Measurements from ENCODE around the gene GABRA4.

Gene GABRA4

DNA sequence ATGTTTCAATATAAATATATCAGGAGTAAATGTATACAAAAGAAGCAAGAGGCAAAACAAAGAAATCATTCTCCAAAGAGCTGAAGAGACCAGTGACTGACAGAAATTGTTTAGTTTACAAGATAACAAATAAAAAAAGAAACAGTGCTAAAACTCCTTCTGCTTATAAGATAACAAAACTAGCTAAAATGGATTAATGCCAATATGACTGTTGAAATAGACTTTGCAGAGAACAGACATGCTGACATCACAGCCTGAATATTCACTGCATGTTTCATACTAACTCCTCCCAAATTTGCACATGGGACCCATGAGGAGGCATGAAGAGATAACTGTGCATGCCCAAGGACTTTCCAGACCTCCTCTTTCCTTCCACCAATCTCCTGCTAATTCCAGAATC is 6.2 kb upstream of the GABRA4 start:
- H3K27me3 Mint-ChIP-seq, result peaks cover 15% of the 10 kb centered on the region
- no peak for DNase-seq
- no peaks in the 10 kb centered on the region for H3K36me3 Mint-ChIP-seq (ENCODE audit: low read depth)
- H3K4me3 Mint-ChIP-seq, result no peak overlapping the region
- H3K27ac Mint-ChIP-seq, result no peak overlapping the region
- H3K4me1 Mint-ChIP-seq, result no peaks in the 10 kb centered on the region
- ATAC-seq, result no peak
- no peaks in the 10 kb centered on the region for H3K9me3 Mint-ChIP-seq

DNA sequence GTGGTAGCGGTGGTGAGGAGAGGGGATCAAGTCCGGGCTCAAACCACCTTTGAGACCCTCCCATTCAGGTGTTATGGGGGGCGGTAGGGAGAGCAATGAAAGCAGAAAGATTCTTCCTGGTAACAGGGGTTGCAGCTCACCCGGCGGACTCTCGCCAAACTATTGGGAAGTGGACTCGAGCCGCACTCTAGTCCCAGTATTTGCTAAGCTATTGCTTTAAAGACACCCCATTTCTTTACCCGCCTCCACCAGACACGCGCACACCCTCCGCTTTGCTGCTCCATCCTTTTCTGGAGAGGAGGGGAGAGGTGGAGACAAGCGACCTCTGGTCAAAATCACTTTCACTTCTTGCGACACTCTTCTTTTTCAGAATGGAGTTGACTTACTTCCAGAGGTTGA is 625 bp upstream of the GABRA4 start:
- H3K27me3 Mint-ChIP-seq, result peaks cover 43% of the 10 kb centered on the region
- no peak for ATAC-seq
- DNase-seq, result no peak
- no peaks in the 10 kb centered on the region for H3K9me3 Mint-ChIP-seq
- H3K27ac Mint-ChIP-seq, result no peak overlapping the region
- H3K4me3 Mint-ChIP-seq, result no peak overlapping the region
- no peaks in the 10 kb centered on the region for H3K36me3 Mint-ChIP-seq (ENCODE audit: low read depth)
- H3K4me1 Mint-ChIP-seq, result peaks cover 8% of the 10 kb centered on the region

DNA sequence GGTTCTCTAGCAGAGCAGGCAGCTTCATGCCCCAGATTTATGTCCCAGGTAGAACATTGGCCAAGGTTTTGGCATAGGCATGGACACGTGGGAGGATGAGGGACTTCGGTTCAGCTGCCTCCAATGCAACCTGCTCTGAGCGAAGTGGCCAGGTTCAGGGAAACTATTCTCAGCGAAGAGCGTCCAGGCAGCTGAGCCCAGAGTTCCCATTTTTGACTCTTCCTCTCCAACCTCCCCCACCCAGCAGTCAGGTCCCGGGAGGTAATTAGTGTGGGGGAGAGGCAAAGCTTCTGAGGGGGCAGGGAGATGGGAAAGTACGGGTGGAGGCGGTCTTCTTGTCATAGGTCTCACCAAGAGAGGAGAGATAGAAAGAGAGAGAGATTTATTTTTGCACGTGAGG is 1.0 kb downstream of the GABRA4 start:
- ATAC-seq (no peak), DNase-seq (no peak)
- Mint-ChIP-seq H3K4me1 (peaks cover 8% of the 10 kb centered on the region), H3K4me3 (no peak overlapping the region), H3K27me3 (peaks cover 43% of the 10 kb centered on the region), H3K9me3 (no peaks in the 10 kb centered on the region), H3K36me3 (ENCODE audit: low read depth) (no peaks in the 10 kb centered on the region), H3K27ac (no peak overlapping the region)

DNA sequence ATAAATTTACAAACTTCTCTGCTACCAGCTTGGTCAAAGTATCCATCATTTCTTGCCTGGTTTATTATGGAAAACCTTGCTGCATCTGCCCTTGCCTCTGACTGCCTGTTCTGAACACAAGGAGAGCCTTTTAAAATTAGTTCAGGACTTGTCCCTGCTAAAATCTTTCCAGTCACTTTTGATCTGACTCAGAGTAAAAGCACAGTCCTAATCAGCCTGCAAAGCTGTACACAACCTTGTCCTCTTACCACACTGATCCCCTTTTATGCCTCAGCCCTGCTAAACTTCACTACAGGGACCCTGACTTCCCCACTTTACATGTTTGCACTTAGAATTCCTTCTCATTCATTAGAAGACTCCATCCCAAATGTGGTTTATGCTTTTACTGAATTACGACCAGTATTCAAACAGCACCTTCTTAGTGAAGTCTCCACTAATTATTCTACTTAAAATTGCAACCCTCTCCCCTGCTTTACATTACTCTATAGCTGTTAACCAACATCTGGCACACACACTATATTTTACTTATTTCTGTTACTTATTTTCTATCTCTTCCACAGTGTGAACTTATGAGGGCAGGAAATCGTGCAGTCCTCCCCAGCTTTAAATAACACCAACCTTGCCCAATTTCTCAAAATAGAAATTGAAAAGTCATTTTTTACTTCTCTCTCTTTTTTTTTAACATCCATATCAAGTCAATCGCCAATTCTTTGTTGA is 6.3 kb downstream of the GABRA4 start:
- Mint-ChIP-seq H3K27ac (no peak overlapping the region), H3K36me3 (ENCODE audit: low read depth) (no peaks in the 10 kb centered on the region), H3K4me3 (no peak overlapping the region), H3K4me1 (no peaks in the 10 kb centered on the region), H3K27me3 (peaks cover 13% of the 10 kb centered on the region), H3K9me3 (no peaks in the 10 kb centered on the region)
- ATAC-seq, result no peak
- no peak for DNase-seq

DNA sequence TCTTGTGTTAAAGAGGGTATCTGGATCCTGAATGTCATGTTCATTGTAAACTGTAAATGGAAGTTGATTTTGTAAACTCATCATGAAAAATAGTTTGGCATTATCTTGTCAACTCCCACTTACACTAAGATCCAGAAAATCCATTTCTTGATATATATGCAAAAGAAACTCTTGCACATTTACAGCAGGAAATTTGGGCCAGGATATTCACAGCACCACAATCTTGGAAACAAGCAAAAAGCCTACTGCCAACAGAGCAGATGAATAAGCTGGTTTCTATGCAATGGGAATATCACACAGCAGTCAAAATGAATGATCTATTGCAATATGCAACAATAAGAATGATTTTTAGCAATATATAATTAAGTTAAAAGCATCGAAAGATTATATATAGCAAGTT is 8.6 kb downstream of the GABRA4 start:
- no peak for DNase-seq
- ATAC-seq, result no peak
- Mint-ChIP-seq H3K9me3 (peaks cover 5% of the 10 kb centered on the region), H3K27ac (no peak overlapping the region), H3K4me3 (no peak overlapping the region), H3K27me3 (peaks cover 2% of the 10 kb centered on the region), H3K36me3 (ENCODE audit: low read depth) (no peaks in the 10 kb centered on the region), H3K4me1 (no peaks in the 10 kb centered on the region)

DNA sequence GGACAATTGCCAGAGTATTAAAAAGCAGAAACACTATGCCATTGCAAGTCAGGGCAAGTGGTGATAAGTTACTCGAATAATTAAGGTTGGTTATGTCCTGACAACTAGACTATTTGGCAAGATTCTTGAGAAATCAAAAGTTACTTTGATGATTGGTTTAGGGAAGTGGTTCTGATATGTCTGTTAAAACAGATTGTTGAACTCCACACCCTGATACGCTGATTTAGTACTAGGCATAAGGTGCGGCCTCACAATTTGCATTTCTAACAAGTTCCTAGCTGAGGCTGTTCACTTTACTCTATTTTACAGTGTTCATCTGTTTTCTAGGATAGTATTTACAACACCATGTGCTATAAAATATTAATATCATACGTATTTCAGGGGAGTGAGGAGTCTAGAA is 12.5 kb downstream of the GABRA4 start:
- Mint-ChIP-seq H3K27ac (no peak overlapping the region), H3K4me1 (no peaks in the 10 kb centered on the region), H3K27me3 (peaks cover 2% of the 10 kb centered on the region), H3K9me3 (peaks cover 5% of the 10 kb centered on the region), H3K4me3 (no peak overlapping the region), H3K36me3 (ENCODE audit: low read depth) (no peaks in the 10 kb centered on the region)
- DNase-seq (no peak), ATAC-seq (no peak)

DNA sequence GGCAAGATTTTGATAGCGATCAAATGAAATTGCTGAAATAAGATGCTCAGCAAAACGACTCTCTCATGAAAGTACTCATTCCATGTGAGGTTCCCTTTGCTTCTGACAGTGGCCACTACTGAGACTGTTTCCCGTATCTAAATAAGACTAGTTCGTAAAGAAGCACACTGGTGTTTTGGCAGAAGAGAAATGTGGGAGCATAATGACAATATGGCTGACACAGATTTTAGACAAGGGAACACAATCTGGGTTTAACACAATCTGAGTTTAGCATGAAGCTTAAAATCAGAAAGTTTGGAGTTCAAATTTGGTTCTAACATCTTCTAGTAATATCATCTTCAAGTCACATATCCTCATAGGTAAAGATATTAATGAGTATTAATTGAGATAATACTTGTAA is 13.7 kb downstream of the GABRA4 start:
- Mint-ChIP-seq H3K27ac (no peak overlapping the region), H3K9me3 (peaks cover 5% of the 10 kb centered on the region), H3K4me3 (no peak overlapping the region), H3K27me3 (peaks cover 2% of the 10 kb centered on the region), H3K4me1 (no peaks in the 10 kb centered on the region), H3K36me3 (ENCODE audit: low read depth) (no peaks in the 10 kb centered on the region)
- ATAC-seq (no peak), DNase-seq (no peak)

DNA sequence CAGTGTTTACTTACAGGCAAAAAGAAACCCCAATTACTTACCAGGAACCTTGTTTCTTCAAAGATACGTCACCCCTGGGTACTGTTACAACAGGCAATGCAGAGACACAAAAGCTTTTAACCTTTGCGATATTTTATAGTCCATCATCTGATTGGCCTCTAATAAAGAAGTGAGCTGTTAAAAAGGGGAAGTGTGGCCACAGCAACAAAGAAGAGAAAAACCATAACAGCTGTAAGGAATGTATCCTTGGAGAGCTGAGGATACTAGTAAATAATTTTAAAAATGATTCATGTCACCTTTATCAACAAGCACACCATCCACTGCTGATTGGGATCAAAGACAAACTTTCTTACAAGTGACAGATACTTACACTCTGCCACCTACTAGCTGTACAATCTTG is 14.1 kb downstream of the GABRA4 start:
- Mint-ChIP-seq H3K36me3 (ENCODE audit: low read depth) (no peaks in the 10 kb centered on the region), H3K4me1 (no peaks in the 10 kb centered on the region), H3K27ac (no peak overlapping the region), H3K9me3 (peaks cover 5% of the 10 kb centered on the region), H3K4me3 (no peak overlapping the region), H3K27me3 (peaks cover 2% of the 10 kb centered on the region)
- ATAC-seq (no peak), DNase-seq (no peak)

DNA sequence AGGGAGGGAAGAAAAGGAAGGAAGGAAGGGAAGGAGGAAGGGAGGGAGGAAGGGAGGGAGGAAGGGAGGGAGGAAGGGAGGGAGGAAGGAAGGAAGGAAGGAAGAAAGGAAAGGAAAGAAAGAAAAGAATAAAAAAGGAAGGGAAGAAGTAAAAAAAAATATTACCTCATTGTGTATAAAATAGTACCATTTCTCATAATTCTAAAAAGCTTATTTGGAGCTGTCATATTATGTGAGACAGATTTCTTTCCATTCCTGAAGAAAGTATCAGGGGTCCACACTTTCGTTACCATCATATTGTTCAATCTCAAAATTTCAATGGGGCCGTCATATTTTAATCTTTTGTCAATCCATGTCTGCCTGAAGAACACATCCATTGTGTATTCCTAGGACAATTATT is 16.1 kb downstream of the GABRA4 start:
- H3K36me3 Mint-ChIP-seq (ENCODE audit: low read depth), result no peaks in the 10 kb centered on the region
- H3K4me3 Mint-ChIP-seq, result no peak overlapping the region
- H3K27ac Mint-ChIP-seq, result no peak overlapping the region
- peaks cover 5% of the 10 kb centered on the region for H3K9me3 Mint-ChIP-seq
- ATAC-seq (no peak), DNase-seq (no peak)
- H3K4me1 Mint-ChIP-seq, result no peaks in the 10 kb centered on the region
- peaks cover 2% of the 10 kb centered on the region for H3K27me3 Mint-ChIP-seq

DNA sequence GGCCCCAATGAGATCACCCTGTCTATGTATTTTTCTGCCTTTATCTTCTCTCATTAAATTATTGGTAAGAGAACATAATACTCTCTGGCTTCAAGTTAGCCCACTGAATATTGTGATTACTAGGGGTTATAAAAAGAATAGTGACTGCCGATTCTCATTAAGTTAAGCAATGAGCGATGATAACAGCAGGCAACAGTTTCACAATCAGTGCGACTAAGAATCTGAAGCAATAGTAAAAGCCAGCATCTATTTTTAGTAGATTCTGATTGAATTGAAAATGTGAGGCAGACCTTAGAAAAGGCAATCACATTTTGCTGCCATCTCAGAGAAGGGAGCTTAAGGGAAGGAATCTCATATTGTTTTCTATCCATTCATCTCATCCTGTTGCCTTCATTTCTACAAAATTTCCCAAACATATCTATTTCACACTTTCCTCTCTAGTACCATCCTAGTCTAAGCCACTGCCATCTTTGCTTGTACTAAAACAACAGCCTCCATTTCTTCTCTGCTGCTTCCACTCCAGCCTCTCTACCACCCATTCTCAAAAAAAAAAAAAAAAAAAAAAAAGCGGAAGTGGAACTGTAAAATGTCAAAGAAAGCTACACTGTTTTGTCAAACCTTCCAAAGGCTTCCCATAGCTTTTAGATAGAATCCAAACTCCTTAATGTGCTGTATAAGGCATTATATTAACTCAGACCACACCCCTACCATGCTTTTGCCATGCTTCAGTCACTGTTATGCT is 17.4 kb downstream of the GABRA4 start:
- Mint-ChIP-seq H3K4me1 (no peaks in the 10 kb centered on the region), H3K4me3 (no peak overlapping the region), H3K9me3 (no peaks in the 10 kb centered on the region), H3K27ac (no peak overlapping the region), H3K27me3 (peaks cover 4% of the 10 kb centered on the region), H3K36me3 (ENCODE audit: low read depth) (no peaks in the 10 kb centered on the region)
- ATAC-seq (no peak), DNase-seq (no peak)

DNA sequence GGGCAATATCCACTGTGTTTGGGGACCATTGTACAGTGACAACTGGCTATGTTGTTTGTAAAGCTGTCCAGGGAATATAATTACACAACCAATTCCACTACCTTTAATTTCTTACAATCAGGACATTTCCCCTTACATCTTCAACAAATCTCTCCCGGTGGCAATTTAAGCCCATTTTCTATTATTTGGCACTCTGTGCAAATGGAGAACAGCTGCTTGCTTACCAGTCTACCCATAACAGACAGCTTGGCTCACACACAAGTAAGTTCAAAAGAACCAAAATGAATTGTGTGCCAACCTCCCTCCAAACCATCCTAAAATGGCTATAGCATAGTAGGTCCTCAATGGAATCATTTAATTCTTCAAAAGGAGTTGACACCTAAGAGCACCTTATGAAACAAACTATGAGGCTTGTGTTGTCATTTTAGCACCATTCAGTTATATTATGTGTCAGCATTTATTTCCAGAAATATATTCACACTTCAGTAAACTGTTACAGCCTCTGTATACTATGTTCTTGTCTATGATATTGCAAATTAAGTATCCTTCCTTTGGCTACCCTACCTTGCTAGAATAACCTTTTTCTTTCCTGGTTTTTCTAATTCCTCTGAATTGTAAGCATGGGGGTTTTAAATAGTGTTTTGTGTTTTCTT is 18.4 kb downstream of the GABRA4 start:
- no peak overlapping the region for H3K27ac Mint-ChIP-seq
- DNase-seq (no peak), ATAC-seq (no peak)
- H3K9me3 Mint-ChIP-seq, result no peaks in the 10 kb centered on the region
- H3K27me3 Mint-ChIP-seq, result peaks cover 4% of the 10 kb centered on the region
- H3K36me3 Mint-ChIP-seq (ENCODE audit: low read depth), result no peaks in the 10 kb centered on the region
- no peaks in the 10 kb centered on the region for H3K4me1 Mint-ChIP-seq
- no peak overlapping the region for H3K4me3 Mint-ChIP-seq

DNA sequence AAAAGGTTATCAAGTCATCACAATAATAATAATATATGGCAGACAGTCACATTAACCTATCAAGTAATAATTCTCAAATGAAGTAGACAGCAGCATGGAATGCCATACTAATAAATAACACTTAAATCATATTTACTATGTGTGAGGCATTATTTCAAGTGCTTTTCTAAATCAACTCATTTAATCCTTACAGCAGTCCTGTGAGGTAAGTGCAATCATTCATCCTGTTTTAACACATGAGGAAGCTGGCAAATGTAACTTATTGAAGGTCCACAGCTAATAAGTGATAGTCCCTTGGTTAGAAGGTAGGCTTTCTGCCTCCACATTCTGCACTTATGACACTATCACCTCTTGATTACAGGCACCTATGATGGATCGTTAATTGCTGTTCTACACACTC is 24.5 kb downstream of the GABRA4 start:
- no peak for DNase-seq
- Mint-ChIP-seq H3K27me3 (peaks cover 2% of the 10 kb centered on the region), H3K4me3 (no peak overlapping the region), H3K9me3 (no peaks in the 10 kb centered on the region), H3K27ac (no peak overlapping the region), H3K36me3 (ENCODE audit: low read depth) (no peaks in the 10 kb centered on the region), H3K4me1 (no peaks in the 10 kb centered on the region)
- no peak for ATAC-seq

DNA sequence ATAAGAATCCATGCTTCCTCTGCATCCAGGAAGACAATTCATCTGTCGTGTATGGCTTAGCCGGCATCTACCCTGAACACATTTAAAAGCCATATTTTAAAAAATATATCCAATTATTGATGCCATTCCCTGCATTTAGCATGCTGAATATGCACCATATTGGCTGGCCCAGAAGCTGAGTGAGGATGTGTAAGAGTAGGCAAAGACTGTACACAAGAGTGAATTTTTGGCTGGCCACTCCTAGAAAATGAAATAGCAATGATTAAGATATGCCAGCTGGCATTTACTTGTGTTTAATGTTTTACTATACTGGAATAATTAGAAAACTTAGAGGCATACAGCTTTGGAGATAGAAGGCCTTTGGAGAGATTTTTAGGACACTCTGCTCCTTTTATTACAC is 25.8 kb downstream of the GABRA4 start:
- Mint-ChIP-seq H3K27me3 (peaks cover 2% of the 10 kb centered on the region), H3K36me3 (ENCODE audit: low read depth) (no peaks in the 10 kb centered on the region), H3K4me3 (no peak overlapping the region), H3K27ac (no peak overlapping the region), H3K9me3 (no peaks in the 10 kb centered on the region), H3K4me1 (no peaks in the 10 kb centered on the region)
- no peak for ATAC-seq
- DNase-seq, result no peak

DNA sequence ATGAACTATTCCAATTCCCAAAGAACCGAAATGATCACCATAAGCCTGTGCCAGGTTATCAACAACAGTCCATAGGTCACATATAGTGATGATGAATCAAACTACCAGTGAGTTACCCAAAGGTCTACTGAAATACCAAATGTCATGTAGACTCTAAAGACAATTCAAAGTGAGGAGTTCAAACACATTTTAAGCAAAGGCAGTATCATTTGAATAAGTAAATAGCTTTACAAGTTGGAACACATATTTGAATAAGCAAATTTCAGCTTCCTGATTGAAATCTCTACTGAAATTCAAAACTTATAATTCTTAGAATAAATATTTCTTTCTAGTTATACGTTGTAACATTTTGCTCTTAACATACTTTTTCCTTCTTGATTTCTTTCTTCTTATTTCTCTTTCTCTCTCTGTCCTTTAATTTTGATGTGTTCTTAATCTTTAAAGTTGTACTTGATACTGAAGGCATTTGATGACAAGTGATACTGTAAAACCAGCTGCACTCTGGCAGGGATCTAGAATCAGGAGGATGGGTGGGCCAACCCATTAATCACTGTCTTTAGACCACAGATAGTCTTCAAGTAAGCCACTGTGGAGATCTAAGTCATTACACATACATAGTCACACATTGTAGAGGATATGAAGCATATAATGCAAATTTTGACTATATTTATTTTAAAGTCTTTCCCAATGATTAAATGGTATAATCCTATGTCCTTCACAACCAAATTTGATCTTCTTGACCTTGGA is 34.5 kb downstream of the GABRA4 start:
- Mint-ChIP-seq H3K9me3 (no peaks in the 10 kb centered on the region), H3K27me3 (no peaks in the 10 kb centered on the region), H3K36me3 (ENCODE audit: low read depth) (no peaks in the 10 kb centered on the region), H3K4me1 (no peaks in the 10 kb centered on the region), H3K27ac (no peak overlapping the region), H3K4me3 (no peak overlapping the region)
- DNase-seq, result no peak
- no peak for ATAC-seq

DNA sequence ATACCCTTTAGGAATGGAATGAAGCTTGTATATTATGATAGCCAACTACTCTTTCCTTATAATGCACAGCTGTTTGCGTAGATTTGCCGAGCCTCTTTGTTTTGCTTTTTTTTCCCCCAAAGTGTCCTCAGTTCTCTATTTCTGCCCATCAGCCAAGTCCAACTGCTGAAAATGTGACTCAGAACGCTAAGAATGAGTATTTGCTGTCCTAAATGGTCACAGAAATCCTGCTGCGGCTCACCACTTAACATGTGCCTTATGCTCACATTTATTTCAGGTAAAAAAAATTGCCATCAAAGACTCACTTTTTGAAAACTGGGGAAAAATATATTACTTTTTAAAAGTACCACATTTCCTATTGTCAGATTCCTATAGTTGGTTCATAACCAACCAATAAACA is 36.9 kb downstream of the GABRA4 start:
- H3K36me3 Mint-ChIP-seq (ENCODE audit: low read depth), result no peaks in the 10 kb centered on the region
- H3K27me3 Mint-ChIP-seq, result no peaks in the 10 kb centered on the region
- no peak overlapping the region for H3K4me3 Mint-ChIP-seq
- ATAC-seq (no peak), DNase-seq (no peak)
- no peaks in the 10 kb centered on the region for H3K9me3 Mint-ChIP-seq
- H3K4me1 Mint-ChIP-seq, result no peaks in the 10 kb centered on the region
- no peak overlapping the region for H3K27ac Mint-ChIP-seq

All from activated naive CD8-positive, alpha-beta T cell treated with anti-CD3 and anti-CD28 coated beads, Interleukin-2, amount 50 U/mL, for 24 hours (primary cell).